ENCODE data around the gene GLIS1.

Gene GLIS1

DNA sequence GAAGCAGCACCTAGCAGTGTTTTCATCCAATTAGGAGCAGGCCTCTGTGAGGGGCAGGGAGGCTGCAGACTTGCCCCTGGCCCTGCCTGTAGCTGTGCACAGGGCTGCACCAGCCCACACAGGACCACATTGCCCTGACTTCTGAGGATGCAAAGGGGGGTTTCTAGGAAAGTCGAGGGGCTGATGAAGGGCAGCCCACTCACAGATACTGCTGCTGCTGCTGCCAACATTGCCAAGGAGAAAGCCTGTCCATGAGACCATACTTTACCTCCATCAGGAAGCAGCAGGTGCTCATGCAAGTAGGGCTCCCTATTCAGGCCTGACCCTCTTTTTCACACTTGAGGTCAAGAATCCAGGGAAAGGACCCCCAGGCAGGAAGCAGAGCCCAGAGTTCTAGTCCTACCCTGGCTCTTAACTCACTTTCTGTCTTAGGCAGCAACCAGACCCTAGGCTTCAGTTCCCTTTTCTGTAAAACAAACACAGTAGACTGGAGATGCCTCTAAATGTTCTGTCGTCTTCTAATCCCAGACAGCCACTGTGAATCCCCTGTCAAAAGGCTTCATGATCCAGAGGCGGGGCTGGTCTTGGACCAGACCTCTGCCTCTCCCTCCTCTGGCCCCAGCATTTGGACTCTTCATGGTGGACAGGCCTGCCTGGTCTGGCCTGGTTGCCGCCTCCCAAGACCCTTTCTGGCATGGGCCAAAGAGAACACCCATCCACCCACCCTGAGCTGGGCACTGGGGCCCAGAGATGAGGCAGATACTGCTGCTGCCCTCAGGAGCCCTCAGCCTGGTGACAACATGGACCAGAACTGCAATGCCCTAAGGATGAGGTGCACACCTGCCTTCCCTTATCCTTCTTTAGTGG is 120.2 kb downstream of the GLIS1 start:
- DNase-seq (ENCODE audit: low read depth in 2 of 2, low spot score in 1 of 2): no peak

DNA sequence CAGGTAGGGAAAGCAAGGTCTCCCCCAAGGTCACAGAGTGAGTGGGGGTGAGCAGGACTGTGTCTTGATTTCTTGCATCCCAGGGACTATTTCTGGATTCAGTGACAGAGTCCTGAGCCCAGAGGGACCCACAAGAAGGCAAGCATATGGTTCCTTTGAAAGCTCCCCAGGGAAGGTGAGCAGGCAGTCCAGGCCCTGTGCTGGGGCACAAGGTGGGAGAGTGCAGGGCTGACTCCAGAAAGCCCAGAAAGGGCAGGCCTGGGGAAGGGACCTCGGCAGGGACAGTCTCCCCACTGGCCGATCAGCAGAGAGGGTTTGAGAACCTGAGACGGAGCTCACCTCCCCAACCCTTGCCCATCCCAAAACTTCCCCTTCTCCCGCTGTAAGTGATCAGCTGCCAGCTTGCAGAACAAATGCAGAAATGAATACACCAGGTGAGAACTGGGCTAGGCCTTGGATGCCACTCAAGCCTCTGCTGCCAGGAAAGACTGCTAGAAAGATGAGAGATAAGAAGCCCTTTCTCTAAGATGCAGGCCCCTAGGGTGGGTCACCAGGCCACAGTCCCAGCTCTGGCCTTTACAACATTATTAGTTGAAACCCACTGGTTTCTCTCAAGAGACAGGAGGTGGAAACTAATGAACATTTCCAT is 121.0 kb downstream of the GLIS1 start:
- DNase-seq (ENCODE audit: low read depth in 2 of 2, low spot score in 1 of 2): no peak

DNA sequence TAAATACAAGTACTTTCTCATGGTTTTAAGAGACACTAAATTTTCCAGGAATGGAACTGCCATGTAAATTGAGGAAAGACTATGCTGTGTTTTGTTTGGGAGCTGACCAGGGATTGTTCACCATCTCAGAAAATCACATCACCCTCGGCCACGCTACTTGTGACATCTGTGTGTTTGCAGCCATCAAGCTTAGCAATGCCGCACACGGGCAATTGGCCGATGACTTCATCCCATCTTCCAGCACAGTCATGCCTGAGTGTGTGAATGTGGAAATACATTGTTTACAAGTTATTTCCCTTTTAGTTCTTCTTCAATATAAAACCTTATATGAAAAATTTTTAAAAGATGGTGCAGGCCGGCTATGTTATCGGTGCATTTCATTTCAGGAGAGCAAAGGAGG is 121.6 kb downstream of the GLIS1 start:
- no peak for DNase-seq (ENCODE audit: low read depth in 2 of 2, low spot score in 1 of 2)

DNA sequence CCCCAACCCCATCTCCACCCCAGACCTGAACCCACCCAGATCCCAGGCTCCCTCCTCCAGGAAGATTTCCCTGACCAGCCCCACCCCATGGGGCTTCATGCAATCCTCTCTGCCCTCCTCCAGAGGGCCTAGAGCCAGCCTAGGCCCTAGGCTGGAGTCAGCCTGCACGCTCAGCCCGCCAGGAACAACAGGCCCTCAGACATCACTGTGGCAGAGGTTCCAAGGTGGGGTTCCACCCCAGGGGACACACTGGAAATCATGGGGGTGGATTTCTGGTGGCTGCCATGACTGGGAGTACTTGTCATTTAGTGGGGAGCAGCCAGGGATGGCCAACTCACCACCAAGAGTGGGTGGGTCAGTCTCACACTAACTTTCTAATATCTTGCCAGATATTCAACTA is 122.0 kb downstream of the GLIS1 start:
- no peak for DNase-seq (ENCODE audit: low read depth in 2 of 2, low spot score in 1 of 2)

DNA sequence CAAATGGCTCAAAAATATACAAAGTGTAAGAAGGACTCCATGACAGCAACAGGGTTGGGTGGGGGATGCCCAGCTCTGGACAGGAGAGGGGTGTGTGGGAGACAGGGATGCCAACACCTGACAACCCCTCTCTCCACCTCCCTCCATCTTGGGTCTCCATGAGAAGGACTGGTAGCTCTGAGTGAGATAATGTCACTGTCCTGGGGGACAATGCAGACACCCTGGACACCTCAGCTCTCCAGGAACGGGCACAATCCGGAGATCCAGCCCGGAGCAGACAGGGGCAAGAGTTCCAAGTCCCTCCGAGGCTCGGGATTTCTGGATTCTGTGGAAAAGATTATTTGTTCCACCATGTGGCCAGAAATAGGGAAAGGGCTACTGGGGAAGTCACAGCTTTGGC is 122.5 kb downstream of the GLIS1 start:
- DNase-seq (ENCODE audit: low read depth in 2 of 2, low spot score in 1 of 2): no peak

DNA sequence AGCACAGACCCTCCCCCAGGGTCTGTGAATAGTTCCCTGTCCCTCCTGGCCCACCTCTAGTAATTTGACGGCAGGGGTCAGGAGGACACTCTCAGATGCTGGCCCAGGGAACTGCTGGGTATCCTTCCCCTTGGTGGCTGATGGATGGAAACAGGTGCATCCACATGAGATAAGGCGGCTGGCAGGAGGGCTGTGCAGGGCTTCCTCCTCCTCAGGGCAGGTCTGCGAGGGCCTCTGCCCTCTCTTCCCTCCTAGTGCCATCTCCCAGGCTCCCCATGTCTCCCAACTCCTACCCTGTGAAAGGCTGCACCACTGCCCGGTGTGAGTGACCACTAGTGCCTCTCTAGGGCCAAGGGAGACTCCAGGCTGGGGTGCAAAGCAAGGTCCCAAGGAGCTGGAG is 123.9 kb downstream of the GLIS1 start:
- DNase-seq (ENCODE audit: low read depth in 2 of 2, low spot score in 1 of 2): no peak

DNA sequence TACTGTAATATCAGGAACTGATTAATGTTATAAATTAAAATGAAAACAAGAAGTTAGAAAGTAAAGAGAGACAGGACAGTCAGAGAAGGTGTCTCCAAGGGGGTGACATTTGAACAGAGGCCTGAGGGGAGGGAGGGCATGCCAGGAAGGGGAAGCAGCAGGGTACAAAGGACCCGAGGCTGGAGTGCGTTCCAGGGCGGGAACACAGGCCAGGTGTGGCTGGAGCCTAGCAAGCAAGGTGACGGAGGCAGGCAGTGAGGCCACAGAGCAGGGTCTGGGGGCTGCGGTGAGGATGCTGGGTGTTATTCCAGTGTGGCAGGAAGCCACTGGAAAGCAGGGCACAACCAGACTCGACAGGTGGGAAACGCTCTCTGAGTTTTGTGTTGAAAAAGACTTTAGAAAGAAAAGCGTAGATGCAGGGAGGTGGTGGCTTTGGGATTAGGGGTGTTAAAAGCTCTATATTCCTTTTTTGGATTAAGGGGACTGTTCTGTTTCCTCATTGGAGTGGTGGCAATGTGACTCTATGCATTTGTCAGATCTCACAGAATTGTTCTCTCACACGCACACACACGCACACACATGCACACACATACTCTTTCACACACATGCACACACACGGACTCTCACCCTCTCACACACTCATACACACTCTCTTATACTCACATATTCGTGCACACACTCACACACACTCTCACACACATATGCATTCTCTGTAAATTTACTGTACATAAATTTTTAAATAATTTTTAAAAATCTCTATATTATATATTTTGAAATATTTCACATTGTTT is 124.5 kb downstream of the GLIS1 start:
- DNase-seq (ENCODE audit: low read depth in 2 of 2, low spot score in 1 of 2): no peak

DNA sequence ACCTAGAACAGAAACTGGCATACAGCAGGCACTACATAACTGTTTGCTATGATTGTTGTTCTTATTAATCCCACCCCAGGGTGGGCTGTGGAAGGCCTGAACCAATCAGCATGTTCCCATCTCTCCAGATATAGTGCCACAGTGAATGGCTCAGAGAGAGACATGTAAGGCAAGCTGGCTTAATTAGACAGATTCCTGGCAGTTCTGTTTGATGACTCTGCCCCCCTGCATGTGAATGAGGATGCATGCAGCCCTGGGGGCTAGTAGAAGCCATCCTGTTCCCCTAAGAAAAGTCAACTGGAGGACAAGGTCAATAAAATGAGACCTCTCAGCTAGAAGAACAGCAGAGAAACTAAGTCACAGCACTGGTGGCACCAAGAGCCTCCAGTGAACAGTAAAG is 130.3 kb downstream of the GLIS1 start:
- no peak for DNase-seq (ENCODE audit: low read depth in 2 of 2, low spot score in 1 of 2)

DNA sequence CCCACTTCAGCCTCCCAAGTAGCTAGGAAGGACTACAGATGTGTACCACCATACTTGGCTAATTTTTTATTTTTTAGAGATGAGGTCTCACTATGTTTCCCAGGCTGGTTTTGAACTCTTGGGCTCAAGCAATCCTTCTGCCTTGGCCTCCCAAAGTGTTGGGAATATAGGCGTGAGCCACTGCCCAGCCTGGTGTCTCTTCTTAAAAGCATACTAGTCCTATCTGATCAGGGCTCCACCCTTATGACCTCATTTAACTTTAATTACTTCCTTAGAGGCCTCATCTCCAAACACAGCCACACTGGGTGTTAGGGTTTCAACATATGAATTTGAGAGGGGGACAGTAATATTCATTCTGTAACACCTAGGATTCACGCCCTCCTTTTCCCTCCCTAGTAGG is 130.9 kb downstream of the GLIS1 start:
- DNase-seq (ENCODE audit: low read depth in 2 of 2, low spot score in 1 of 2): no peak

DNA sequence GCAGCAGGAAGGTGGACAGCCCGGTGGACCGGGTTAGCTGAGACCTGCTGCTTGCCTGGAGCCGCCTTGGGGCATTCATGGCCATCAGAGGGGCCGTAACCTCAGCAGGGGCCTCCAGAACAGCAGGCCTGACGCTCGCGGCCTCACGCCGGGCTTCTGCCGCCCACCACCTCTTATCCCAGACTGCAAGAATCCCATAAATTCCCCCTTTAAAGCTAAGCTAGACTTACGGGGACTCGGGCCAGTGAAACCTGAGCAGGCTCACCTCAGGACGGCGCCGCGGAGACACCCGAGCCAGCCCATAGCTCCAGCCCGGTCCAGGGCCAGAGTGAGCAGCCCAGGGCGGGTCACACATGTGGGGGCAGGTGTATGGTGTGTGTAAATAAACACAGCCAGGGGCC is 132.3 kb downstream of the GLIS1 start:
- no peak for DNase-seq (ENCODE audit: low read depth in 2 of 2, low spot score in 1 of 2)

DNA sequence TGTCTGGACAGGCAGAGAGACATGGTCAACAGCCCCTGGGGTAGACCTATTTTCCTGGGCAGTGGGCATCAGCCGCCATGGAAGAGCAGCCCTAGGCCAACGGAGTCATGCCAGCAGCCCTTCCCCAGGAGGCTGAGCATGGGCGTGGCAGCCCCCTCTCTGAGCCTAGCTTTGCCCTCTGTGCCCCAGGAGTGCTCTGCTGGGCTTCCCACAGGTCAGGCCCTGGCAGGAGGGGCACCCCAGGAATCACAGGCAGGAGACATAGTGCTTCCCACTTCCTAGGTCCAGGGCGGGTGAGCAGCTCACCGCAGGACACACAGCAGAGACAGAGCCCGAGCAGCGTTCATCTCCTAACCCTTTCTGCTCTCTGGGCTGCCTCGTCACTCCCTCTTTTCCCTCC is 132.8 kb downstream of the GLIS1 start:
- no peak for DNase-seq (ENCODE audit: low read depth in 2 of 2, low spot score in 1 of 2)

DNA sequence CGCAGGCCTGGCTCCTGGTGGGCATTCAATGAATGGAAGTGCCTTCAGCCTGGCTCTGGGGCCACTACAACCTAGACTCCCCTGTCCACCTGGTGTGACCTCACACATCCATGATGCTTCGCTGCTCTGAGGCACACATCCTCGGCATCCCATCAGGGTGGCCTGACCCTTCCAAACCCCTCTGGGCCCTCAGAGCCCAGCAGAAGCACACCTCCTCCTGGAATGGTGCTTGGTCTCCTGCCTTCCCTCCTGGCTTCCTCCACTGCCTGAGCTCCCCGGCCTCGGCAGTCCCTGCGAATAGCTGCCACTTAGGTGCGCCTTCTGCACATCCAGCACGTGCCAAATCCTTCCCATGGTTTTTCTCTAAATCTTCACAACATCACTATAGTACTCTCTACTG is 133.8 kb downstream of the GLIS1 start:
- no peak for DNase-seq (ENCODE audit: low read depth in 2 of 2, low spot score in 1 of 2)

DNA sequence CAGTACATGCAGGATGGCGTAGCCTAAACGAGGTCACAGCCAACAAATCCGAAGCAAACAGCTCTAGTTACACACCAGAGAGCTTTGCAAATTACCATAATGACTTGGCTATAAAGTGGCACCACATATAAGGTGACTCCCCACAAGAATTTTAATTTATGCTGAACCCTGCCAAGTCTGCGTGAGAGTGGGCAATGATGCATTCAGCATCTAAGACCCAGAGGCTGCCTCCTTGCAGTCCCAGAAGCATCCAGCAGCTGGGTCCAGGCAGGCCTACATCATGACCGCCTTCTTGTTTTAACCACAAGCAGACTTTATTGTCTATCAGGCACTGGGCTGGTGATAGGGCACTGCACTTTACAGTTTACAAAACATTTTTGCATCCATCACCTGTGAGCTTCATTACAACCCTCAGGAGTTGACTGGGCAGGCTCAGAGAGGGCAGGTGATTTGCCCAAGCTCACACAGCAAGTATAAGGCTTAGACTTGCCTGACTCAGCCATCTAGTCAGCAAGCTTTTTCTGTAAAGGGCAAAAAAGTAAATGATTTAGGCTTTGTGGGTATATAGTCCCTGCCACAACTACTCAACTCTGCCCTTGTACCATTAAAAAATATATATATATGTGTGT is 134.6 kb downstream of the GLIS1 start:
- DNase-seq (ENCODE audit: low read depth in 2 of 2, low spot score in 1 of 2): no peak

DNA sequence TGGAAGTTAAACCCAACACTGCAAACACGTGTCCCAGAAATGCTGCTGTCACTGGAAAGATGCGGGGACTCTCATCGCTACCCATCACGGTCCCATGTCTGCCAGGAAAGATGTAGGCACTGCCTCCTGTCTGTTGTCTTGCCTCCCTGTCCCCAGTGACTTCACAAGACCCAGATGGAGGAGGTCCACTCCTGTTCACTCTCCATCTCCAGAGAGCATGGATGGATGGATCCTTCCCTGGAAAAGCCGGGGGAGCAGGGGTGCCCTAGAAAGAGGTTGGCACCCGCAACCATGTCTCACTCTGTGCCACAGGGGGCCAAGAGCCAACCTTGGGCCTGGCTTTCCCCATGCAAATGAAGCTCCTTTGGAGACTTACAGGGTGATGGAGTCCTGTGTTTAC is 135.5 kb downstream of the GLIS1 start:
- no peak for DNase-seq (ENCODE audit: low read depth in 2 of 2, low spot score in 1 of 2)

DNA sequence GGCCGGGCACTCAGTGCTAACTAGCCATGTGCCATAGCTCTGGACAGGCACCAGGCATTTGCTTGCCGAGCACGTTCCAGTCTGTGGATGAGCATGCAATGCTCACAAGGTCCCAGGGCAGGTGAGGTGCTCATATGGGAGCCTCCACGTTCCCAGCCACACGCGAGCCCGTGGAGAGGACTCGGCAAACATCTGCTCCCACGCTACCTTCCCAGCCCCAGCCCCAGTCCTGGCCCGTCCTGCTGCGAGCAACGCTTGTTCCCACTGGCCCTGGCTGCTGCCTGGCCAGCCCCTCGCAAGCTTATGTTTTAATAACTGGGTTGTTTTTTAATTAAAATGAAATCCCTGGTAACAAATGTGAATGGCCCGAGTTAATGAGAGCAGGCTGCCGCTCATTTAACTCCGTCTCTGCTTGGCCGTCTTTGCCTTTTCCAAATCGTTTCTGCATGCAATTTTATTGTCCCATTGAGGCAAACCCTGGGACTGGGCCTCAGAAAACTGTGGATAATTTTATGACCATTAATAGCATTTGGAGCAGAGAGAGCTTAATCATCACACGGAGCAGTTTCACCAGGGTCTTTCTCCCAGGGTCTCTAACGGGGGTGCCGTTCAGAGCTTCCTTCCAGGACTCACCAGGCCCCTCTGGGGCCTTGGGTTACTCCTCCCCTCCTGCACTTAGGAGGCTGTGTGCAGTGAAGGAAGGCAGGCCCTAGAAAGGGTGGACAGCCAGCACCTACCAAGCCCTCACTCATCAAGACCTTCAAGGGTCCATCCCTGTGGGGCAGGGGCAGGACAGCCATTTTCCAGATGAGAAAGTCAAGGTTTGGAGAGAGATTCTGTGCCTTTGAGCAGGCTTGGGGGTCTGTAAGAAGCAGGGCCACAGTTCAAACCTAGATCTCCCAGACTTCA is 136.8 kb downstream of the GLIS1 start:
- no peak for DNase-seq (ENCODE audit: low read depth in 2 of 2, low spot score in 1 of 2)

DNA sequence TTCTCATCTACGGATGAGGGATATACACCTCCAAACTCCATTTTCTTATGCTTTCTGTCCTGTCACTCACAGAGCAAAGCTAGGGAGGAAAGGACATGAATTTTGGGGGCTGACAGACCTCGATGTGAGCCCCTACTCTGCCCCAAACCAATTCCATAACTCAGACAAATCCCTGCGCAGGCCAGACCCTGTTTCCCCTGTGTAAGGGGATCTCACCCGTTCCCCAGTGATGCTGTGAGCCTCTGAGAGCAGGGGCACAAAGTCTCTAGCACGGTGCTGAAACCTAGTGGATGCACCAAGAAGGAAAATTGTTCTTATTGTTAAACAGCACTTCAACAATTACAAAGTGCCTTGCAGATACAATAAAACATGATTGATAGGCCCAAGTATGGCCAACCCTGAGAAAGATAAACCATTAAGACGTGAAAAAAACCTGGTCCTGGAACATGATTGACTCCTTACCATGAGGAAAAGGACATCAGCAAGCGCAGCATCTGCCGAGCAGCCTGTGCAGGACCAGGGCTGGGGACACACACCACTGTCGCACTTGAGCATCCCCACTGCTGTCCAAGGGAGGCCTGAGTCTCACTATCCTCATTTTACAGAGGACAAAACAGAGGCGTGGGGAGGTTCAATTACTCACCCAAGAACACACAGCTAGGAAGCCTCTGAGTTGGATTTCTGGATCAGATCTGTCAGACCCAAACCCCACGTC is 137.8 kb downstream of the GLIS1 start:
- DNase-seq (ENCODE audit: low read depth in 2 of 2, low spot score in 1 of 2): no peak

DNA sequence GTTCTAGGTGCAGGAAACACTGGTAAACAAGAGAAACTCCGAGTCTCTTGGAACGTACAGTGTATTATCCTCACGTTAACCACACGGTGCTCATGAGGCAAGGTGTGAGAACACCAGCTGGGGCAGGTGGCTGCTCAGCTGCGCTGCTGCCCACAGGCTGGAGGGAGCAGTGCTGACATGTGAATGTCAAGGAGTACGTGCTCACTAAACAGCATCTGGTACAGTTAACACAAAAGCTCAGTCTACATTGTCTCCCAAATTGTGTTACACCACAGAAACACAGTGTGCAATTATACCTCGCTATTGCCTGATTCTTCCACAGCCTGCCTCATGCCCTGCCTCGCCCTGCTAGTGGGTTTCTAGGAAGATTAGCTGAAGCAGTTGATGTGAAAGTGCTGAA is 138.4 kb downstream of the GLIS1 start:
- no peak for DNase-seq (ENCODE audit: low read depth in 2 of 2, low spot score in 1 of 2)

DNA sequence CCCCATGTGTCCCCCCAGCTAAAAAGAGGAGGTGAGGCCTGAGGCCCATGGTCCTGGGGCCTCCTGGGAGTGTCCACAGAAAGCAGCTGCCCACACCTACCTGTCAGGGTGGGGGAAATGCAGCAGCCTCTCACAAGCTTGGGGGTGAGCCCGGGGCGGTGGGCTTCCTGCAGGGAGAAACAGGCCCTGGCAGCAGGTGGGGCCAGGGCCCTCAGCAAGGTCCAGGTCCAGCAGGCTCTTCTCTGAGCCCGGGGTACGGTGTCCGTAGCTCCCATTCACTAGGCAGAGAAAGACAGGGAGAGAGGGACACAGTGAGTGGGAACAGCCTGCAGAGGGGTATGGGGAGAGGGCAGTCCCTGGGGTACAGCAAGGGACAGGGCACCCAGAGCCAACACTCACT is 139.0 kb downstream of the GLIS1 start:
- no peak for DNase-seq (ENCODE audit: low read depth in 2 of 2, low spot score in 1 of 2)

DNA sequence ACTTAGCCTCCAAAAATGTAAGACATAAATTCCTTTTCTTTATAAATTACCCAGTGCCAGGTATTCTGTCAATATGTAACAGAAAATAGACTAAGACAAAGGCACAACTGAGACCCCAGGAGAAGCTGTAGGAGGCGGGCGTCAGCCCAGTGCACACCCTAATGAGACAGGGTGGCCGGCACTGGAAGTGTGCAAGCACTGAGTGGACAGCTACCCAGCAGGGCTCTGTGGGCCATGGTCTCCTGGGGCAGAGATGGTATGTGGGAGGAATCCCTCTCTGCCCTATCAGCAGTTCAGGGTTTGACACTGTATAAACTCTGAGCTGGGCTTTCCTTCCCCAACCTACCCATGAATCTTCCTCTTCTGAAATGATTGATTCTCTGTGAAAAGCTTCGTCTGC is 139.5 kb downstream of the GLIS1 start:
- no peak for DNase-seq (ENCODE audit: low read depth in 2 of 2, low spot score in 1 of 2)

DNA sequence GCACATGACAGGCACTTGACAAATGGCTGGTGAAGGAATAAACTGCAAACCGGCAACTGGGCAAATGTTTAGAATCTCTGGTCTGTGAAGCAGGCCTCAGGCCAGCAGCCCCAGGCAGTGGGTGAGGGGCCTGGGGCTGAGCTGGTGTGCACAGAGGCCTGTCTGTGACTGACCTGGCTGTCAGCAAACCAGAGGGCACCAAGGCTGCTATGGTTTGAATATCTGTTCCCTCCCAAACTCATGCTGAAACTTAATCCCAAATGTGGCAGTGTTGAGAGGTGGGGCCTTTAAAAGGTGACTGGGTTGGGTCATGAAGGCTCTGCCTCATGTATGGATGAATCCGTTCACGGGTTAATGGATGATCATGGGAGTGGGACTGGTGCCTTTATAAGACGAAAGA is 140.0 kb downstream of the GLIS1 start:
- no peak for DNase-seq (ENCODE audit: low read depth in 2 of 2, low spot score in 1 of 2)

All from stimulated activated CD8-positive, alpha-beta memory T cell treated with anti-CD3 and anti-CD28 coated beads, Interleukin-4, amount 100 ng/mL, for 4 hours (primary cell).